ENCODE measurements around the gene DIP2C.
"Not testable (repeated sequence)": the region's sequence is repeated elsewhere in the genome, so short reads cannot be mapped to it uniquely, and the experiment has no call there.

DIP2C gene

DNA sequence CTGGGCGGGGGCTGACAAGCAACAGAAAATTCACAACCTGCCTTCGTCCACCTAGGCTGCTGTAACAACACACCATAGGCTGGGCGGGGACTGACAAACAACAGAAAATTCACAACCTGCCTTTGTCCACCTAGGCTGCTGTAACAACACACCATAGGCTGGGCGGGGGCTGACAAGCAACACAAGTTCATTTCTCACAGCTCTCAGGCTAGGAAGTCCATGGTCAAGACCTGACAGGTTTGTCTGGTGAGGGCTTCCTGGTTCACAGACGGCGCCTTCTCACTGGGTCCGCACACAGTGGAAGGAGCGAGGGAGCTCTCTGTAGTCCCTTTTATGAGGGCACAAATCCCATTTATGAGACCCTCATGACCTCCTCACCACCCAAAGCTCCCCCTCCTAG is 52.2 kb downstream of the DIP2C start:
- FAIRE-seq, result no peak

- FAIRE-seq, result no peak
These were observed 52.7 kb downstream of the DIP2C start for GRCh38 chr10:636769-637168.

GRCh38 chr10:636016-636730 is 53.3 kb downstream of the DIP2C start:
- no peak for FAIRE-seq

DNA sequence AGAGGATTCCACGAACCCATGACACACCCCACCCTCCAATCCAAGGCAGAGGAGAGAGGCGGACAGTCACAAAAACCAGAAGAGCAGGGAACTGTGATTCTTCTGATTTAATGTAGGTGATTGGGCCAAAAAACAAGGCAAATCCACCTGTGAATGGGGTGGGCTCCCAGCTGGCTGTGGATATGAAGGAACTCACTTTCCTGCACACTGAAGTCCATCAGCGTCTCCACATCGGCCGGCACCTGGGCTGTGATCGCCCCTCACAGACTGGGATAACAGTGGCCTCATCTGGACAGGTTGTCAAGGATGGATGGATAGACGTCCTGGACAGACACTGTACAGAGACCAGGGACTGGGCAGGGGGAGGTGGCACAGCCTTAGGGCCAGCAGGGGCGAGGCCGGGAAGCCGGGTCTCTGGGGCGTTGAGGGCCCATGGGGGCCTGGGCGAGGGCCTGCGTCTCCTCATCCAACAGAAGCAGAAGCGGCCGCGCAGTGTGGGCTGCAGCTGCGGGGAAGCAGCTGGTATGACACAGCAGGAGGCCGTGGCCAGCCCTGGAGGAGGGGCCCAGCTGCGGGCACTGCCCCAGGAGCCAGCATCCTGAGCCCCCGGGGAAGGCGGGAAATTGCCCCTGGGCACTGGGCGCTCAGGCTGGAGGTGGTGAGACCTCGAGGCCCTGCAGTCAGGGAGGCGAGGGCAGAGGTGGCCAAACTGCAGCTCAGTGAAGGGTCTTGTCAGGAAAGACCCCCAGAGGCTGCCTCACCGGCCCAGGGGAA is 54.2 kb downstream of the DIP2C start:
- FAIRE-seq, result no peak

- FAIRE-seq, result no peak
These were observed 55.2 kb downstream of the DIP2C start for GRCh38 chr10:634256-634655.

DNA sequence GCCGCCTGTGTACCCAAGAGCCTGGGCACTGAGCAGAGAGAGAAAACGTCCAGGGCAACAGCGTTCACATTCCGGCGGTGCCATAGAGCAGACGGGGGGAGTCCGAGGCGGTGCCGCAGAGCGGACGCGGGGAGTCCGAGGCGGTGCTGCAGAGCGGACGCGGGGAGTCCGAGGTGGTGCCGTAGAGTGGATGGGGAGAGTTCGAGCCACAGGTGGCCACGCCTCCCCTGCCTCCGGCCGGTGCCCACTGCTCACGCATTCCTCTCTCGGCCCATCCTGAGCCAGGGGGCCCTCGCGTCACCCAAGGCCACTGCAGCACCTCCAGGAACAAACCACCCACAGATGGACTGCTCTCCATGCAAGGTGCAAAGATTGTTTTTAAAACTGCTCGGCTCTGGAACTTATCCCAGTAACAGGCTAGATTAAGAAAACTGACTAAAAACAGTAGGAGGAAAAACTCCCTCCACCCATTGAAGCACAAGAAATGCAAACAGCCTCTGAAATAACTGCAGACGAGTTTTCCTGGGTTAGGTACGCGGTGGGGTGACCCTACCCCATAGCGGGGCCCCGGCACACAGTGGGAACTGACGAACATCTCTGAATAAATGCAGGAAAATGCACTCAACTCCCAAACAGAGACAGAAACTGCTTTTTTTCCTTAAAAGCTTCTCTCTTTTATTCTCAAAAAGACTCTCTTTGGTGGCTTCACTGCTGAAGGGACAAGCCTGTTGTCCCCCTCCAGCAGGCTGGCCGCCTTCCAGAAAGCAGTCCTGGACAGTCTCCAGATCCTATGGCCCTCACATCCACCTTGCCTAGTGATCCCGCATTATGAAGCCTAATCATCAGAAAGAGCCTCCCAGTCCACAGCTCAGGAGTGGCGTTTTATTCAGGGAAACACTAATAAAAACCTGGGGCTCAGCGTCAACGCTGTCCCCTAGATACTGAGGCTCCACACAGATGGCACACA is 55.9 kb downstream of the DIP2C start:
- no peak for FAIRE-seq

DNA sequence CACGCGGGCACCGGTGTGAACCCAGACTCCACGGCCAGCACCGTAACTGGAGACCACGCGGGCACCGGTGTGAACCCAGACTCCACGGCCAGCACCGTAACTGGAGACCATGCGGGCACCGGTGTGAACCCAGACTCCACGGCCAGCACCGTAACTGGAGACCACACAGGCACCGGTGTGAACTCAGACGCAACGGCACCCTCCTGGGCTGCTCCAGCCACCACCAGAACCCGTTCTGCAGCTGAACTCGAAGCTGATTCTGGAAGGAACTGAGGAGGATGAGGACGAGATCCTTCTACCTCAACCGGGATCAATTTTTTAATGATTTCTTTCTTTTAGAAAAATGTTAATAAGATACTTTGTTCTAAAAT is 56.7 kb downstream of the DIP2C start:
- not testable (repeated sequence) for FAIRE-seq

DNA sequence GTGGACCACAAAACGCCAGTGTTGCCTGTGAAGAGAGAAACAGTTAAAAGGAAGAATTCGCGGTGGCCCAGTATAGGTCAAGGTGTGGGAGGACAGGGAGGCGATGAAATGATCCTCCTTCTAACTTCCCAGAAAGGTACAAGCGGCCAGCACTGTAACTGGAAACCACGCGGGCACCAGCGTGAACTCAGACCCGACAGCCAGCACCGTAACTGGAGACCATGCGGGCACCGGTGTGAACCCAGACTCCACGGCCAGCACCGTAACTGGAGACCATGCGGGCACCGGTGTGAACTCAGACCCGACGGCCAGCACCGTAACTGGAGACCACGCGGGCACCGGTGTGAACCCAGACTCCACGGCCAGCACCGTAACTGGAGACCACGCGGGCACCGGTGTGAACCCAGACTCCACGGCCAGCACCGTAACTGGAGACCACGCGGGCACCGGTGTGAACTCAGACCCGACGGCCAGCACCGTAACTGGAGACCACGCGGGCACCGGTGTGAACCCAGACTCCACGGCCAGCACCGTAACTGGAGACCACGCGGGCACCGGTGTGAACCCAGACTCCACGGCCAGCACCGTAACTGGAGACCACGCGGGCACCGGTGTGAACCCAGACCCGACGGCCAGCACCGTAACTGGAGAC is 57.2 kb downstream of the DIP2C start:
- FAIRE-seq, result not testable (repeated sequence)

- no peak for FAIRE-seq
These were observed 58.2 kb downstream of the DIP2C start for GRCh38 chr10:631266-631665.

- no peak for FAIRE-seq
These were observed 58.8 kb downstream of the DIP2C start for GRCh38 chr10:630581-631073.

- no peak for FAIRE-seq
These were observed 60.1 kb downstream of the DIP2C start for GRCh38 chr10:629186-629998.

GRCh38 chr10:628386-629045 is 61.0 kb downstream of the DIP2C start:
- FAIRE-seq, result no peak

DNA sequence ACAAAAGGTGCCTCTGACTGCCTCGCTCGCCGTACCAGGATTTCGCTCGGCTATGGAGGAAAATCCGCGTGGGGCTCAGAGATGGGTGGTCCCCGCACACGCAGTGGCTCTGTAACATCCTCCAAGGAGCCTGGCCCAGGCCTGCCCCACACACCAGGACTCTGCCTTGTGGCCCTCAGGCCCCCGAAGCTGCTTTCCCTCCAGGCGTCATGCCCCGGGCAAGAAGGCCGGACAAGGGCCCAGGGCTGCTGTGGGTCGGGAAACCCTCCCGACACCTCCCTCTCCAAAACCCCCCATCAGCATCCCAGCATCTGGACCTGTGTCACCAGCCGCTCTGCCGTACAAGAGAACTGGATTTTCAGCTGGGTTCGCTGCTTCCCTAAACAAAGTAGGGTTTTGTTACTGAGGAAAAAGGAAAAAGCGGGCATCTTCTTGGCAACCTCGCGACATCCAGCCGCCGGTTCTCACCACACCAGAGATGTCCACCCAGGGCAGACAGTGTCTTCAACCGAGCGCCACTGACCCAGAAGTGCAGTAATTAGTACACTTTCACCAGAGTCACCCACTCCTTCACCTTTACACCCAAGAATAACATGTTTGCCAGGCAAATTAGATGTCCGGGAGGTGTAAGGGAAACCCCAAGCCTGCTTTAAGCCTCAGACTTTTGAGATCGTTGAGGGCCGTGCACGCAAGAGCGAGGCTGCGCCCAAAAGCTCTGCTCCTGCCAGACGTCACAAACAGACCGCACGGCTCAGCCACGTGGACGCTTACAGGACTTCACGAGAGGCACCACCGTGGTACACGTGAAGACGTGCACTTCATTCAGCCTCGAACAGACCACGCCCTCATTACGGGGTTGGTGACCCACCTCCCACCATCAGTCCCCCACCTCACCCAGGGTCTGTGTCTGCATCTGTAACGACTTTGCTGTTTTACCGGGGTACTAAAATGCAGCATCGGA is 62.2 kb downstream of the DIP2C start:
- no peak for FAIRE-seq

DNA sequence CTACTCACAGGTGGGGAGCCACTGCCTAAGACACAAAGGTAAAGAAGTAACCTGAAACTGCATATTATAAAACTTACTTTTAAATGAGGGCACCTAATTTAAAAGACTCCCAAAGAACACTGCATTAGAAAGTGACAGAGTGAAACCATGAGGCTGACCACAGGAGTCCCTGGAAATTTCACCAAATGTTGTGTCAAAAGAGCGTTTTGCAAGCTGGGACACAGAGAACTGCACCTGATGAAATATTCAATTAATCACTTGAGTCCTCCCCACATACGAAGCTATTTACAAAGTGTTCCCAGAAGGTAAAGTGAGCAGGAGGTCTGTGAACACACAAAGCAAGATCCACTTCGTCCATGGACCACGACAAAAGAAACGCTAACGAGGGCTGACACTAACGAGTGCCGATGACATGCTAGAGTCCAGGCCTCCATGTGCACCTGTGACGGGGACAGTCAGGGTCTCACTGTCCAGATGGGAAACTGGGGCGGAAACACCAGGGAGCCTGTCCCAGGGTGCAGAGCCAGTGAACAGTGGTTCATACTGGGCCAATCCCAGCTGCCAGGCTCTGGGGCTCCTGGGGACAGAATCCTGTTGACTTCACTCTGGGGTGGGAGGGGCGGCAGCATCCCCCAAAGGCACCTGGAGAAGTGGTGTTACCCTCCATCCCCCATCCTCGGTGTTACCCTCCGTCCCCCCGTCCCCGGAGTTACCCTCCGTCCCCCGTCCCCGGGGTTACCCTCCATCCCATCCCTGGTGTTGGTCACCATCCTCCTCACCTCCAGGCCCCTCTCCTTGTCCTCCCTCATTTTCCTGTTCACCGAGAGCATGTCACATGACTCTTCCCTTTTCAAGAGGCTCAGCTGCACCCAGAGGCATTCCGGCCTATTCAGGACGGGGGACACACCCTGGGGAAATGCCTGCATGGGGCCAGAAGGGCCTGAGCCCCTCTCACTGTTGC is 63.4 kb downstream of the DIP2C start:
- FAIRE-seq, result no peak

- FAIRE-seq, result no peak
These were observed 64.2 kb downstream of the DIP2C start for GRCh38 chr10:625333-625696.

DNA sequence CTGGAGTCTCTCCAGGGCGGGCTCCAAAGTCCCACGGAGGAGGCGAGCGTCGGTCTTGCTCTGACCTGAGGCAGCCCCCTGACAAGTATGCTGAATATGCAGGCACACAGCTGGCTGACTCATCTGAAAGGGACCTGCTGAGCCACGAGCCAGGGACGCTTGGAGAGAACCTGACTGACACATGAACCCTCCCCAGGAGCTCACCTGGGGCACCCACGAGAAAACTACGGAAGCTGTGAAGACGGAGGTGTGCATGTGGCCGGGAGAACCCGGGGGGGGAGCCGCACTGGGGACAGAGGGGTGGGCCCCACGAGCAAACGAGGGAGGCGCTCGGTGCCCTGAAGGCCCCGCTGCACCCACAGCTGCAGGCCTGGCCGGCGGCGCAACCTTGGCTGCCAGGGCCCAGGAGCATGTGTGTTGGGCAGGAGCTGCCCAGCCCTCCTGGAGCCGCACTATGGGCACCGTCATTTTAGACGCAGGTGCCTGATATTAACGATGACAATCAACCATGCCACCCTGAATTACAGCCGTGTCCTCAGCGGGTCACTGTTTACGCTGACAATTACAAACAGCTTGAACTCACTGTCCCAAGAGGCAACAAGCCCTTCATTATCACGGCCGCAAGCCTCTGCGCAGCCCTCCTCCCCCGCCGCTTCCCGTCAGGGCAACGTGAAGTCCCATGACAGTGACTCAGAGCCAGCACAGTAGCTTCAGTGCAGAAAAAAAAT is 64.7 kb downstream of the DIP2C start:
- peak; percentile 79 for FAIRE-seq

DNA sequence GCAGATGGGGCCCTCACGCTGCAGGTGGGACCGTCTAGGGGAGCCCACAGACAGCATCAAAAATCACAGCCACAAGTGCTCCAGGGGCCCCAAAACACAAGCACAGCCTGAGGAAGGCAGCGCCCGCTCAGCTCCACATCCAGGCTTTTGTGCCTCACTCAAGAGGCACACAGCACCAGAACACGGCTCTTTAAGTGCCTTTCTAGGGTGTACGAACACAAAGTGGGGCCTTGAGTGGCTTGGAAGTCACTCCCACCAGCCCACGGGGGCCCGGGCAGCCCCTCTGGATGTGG is 65.2 kb downstream of the DIP2C start:
- no peak for FAIRE-seq
